ENCODE data around the gene DCLK1. TPM values are rescaled to one million over a fixed set of nuclear protein-coding genes. Genes with fewer than 3 reads are reported as not detected.

DCLK1 gene
- total and polyA plus RNA-seq, 8 donors = 10.5 to 20.5 (median 12.8) TPM

- no peaks in the 10 kb centered on the region for H3K36me3 ChIP-seq
- H3K9me3 ChIP-seq = no peaks in the 10 kb centered on the region
- no peak for TF ChIP-seq CTCF (IDR thresholded peaks at IDR 0.05)
- no peaks in the 10 kb centered on the region for H3K27me3 ChIP-seq
- no peak for ATAC-seq
- no peak overlapping the region for H3K4me3 ChIP-seq
- DNase-seq = no peak
- intact Hi-C loops (cut with DNase I) = no loop called here
- no peaks in the 10 kb centered on the region for H3K4me1 ChIP-seq
- H3K27ac ChIP-seq = no peak overlapping the region
Measured at GRCh38 chr13:35854286-35854685, 276.9 kb downstream of the DCLK1 start.

- Histone ChIP-seq H3K27me3 (no peaks in the 10 kb centered on the region), H3K4me1 (no peaks in the 10 kb centered on the region), H3K27ac (no peak overlapping the region), H3K9me3 (no peaks in the 10 kb centered on the region), H3K36me3 (no peaks in the 10 kb centered on the region), H3K4me3 (no peak overlapping the region)
- ATAC-seq (no peak), DNase-seq (no peak)
- intact Hi-C loops (cut with DNase I) = no loop called here
- no peak for TF ChIP-seq CTCF (IDR thresholded peaks at IDR 0.05)
Measured at GRCh38 chr13:35851881-35852280, 279.3 kb downstream of the DCLK1 start.

GRCh38 chr13:35851356-35851755, 279.8 kb downstream of the DCLK1 start:
- H3K9me3 ChIP-seq = no peaks in the 10 kb centered on the region
- H3K4me3 ChIP-seq = no peak overlapping the region
- DNase-seq (no peak), ATAC-seq (no peak)
- no peak overlapping the region for H3K27ac ChIP-seq
- no peaks in the 10 kb centered on the region for H3K27me3 ChIP-seq
- H3K36me3 ChIP-seq = no peaks in the 10 kb centered on the region
- intact Hi-C loops (cut with DNase I) = no loop called here
- no peaks in the 10 kb centered on the region for H3K4me1 ChIP-seq
- no peak for TF ChIP-seq CTCF (IDR thresholded peaks at IDR 0.05)

GRCh38 chr13:35850569-35850968, 280.6 kb downstream of the DCLK1 start:
- TF ChIP-seq CTCF (IDR thresholded peaks at IDR 0.05) = no peak
- Histone ChIP-seq H3K27me3 (no peaks in the 10 kb centered on the region), H3K4me3 (no peak overlapping the region), H3K4me1 (no peaks in the 10 kb centered on the region), H3K36me3 (no peaks in the 10 kb centered on the region), H3K27ac (no peak overlapping the region), H3K9me3 (no peaks in the 10 kb centered on the region)
- intact Hi-C loops (cut with DNase I) = no loop called here
- ATAC-seq (no peak), DNase-seq (no peak)

- intact Hi-C loops (cut with DNase I) = no loop called here
- no peak overlapping the region for H3K4me3 ChIP-seq
- no peak for ATAC-seq
- H3K4me1 ChIP-seq = no peaks in the 10 kb centered on the region
- no peak overlapping the region for H3K27ac ChIP-seq
- no peaks in the 10 kb centered on the region for H3K9me3 ChIP-seq
- no peaks in the 10 kb centered on the region for H3K27me3 ChIP-seq
- no peak for DNase-seq
- TF ChIP-seq CTCF (IDR thresholded peaks at IDR 0.05) = no peak
- H3K36me3 ChIP-seq = no peaks in the 10 kb centered on the region
Measured at GRCh38 chr13:35849256-35849644, 281.9 kb downstream of the DCLK1 start.

Measured in left lung (tissue), 10 donors.